ENCODE data around the gene SH2D1B. TPM values are rescaled to one million over a fixed set of nuclear protein-coding genes. Genes with fewer than 3 reads are reported as not detected.

SH2D1B gene
- total and polyA plus RNA-seq, 9 of the 15 experiments (the other 6 are each of a cell fraction or from before 2014, with no cell fraction given) = 5.6 to 19.6 (median 9.7) TPM

GRCh38 chr1:162386292-162387225 is 25.4 kb downstream of the SH2D1B start (continued):
- TF ChIP-seq ZFP30 (CRISPR knock-in tag; IDR thresholded peaks at IDR 0.05; ENCODE audit: borderline replicate concordance) (no peak), PHF21A (IDR thresholded peaks at IDR 0.05; ENCODE audit: borderline replicate concordance, low read depth) (no peak; the same call in 1 of the 2 replicates), NCOA1 (IDR thresholded peaks at IDR 0.05; ENCODE audit: low read depth) (peak; percentile 94; the same call in 1 of the 2 replicates), ZNF780A (CRISPR knock-in tag; IDR thresholded peaks at IDR 0.05) (no peak), TRIM24 (IDR thresholded peaks at IDR 0.05) (peak; percentile 96 to 97), ZNF589 (CRISPR knock-in tag; IDR thresholded peaks at IDR 0.05; ENCODE audit: low read depth) (0 out of 2 replicates have a peak, but pooled peaks have one; percentile 61), POLR2AphosphoS2 (IDR thresholded peaks at IDR 0.05; ENCODE audit: low read length) (no peak), ID3 (CRISPR knock-in tag; IDR thresholded peaks at IDR 0.05) (no peak), ID3 (tag; IDR thresholded peaks at IDR 0.05) (peak; percentile 91), SMAD4 (CRISPR knock-in tag; conservative IDR thresholded peaks at IDR 0.05) (peak; percentile 83), TCF3 (CRISPR knock-in tag; IDR thresholded peaks at IDR 0.05) (peak; percentile 99), SAFB (IDR thresholded peaks at IDR 0.05; ENCODE audit: borderline replicate concordance, low read depth, low read length) (no peak), NR2F6 (CRISPR knock-in tag; IDR thresholded peaks at IDR 0.05) (no peak), SAFB2 (IDR thresholded peaks at IDR 0.05; ENCODE audit: borderline replicate concordance, low read depth, low read length, severe bottlenecking) (no peak), NELFE (IDR thresholded peaks at IDR 0.05; ENCODE audit: insufficient read depth, insufficient read length) (no peak), HMGN3 (IDR thresholded peaks at IDR 0.05; ENCODE audit: borderline replicate concordance, extremely low read depth, insufficient read length, low read depth, low read length) (peak; percentile 75), NFATC3 (IDR thresholded peaks at IDR 0.05) (no peak), RHOXF2B (CRISPR knock-in tag; conservative IDR thresholded peaks at IDR 0.05) (no peak), ZNF639 (CRISPR knock-in tag; conservative IDR thresholded peaks at IDR 0.05 in 1 of 2, IDR thresholded peaks at IDR 0.05 in 1 of 2) (no peak), ZNF436 (CRISPR knock-in tag; IDR thresholded peaks at IDR 0.05) (no peak), IFI16 (CRISPR knock-in tag; IDR thresholded peaks at IDR 0.05) (no peak), PHF20 (IDR thresholded peaks at IDR 0.05; ENCODE audit: partially characterized antibody) (peak; percentile 38), BRD4 (IDR thresholded peaks at IDR 0.05) (no peak), MECOM (CRISPR knock-in tag; IDR thresholded peaks at IDR 0.05) (peak; percentile 75; the same call in 1 of the 2 replicates), ZNF23 (CRISPR knock-in tag; IDR thresholded peaks at IDR 0.05) (no peak), BDP1 (IDR thresholded peaks at IDR 0.05; ENCODE audit: insufficient read depth, insufficient read length) (no peak), SREBF1 (IDR thresholded peaks at IDR 0.05; ENCODE audit: borderline replicate concordance, low read depth, low read length) (no peak), ARID1B (IDR thresholded peaks at IDR 0.05) (peak; percentile 98), ZNF217 (CRISPR knock-in tag; IDR thresholded peaks at IDR 0.05) (no peak), SRF (CRISPR knock-in tag; IDR thresholded peaks at IDR 0.05) (peak in 1 of 2 experiments; percentile 92; a peak in 2 of 4 replicates)
